GM23338 (cell line): ENCODE data around the gene SH3BP4. TPM values are rescaled to one million over a fixed set of nuclear protein-coding genes. Genes with fewer than 3 reads are reported as not detected.

ENCODE experiments used
- ATAC-seq: fragments of 200-7000 bp; cut with Tn5 transposase; 3 replicates; pipeline ENCODE4 v1.9.1; 2020
- DNase-seq: peaks from one replicate; pipeline ENCODE4 v3.0.0-alpha.2; 2015; ENCODE audit warnings: low spot score
- H2AFZ ChIP-seq: fragments of 200-600 bp; sonication (generic); 2 replicates; pipeline ENCODE4 v1.8.0; 2016; ENCODE audit warnings: antibody characterized with exemption, mild to moderate bottlenecking, moderate library complexity
- H3F3A ChIP-seq: fragments of 200-600 bp; sonication (generic); replicated peaks from 2 replicates; pipeline ENCODE4 v1.8.0; 2017; ENCODE audit warnings: antibody characterized with exemption, mixed run types, low read depth
- H3K27ac ChIP-seq: fragments of 200-600 bp; sonication (generic); 2 replicates; pipeline ENCODE4 v1.6.1; 2016; ENCODE audit warnings: low read depth
- H3K27me3 ChIP-seq: fragments of 200-600 bp; sonication (generic); 2 replicates; pipeline ENCODE4 v1.8.0; 2016; ENCODE audit warnings: mild to moderate bottlenecking, mixed run types, moderate library complexity; ENCODE audit not compliant: insufficient read depth
- H3K36me3 ChIP-seq: fragments of 200-600 bp; sonication (generic); 2 replicates; pipeline ENCODE4 v1.8.0; 2016; ENCODE audit warnings: mild to moderate bottlenecking; ENCODE audit not compliant: insufficient read depth
- H3K4me1 ChIP-seq: fragments of 200-600 bp; sonication (generic); 2 replicates; pipeline ENCODE4 v1.8.0; 2016; ENCODE audit warnings: mild to moderate bottlenecking, moderate library complexity; ENCODE audit not compliant: insufficient read depth
- H3K4me2 ChIP-seq: fragments of 200-600 bp; sonication (generic); 2 replicates; pipeline ENCODE4 v1.7.1; 2017; ENCODE audit warnings: mixed run types
- H3K4me3 ChIP-seq: fragments of 200-600 bp; sonication (generic); 2 replicates; pipeline ENCODE4 v1.6.1; 2016; ENCODE audit warnings: mixed run types
- H3K79me2 ChIP-seq: fragments of 200-600 bp; sonication (generic); replicated peaks from 2 replicates; pipeline ENCODE4 v1.8.0; 2017; ENCODE audit warnings: mild to moderate bottlenecking; ENCODE audit not compliant: insufficient read depth
- H3K9me2 ChIP-seq: fragments of 200-600 bp; sonication (generic); 2 replicates; pipeline ENCODE4 v1.8.0; 2017; ENCODE audit not compliant: insufficient read depth
- H4K20me1 ChIP-seq: fragments of 200-600 bp; sonication (generic); replicated peaks from 2 replicates; pipeline ENCODE4 v1.8.0; 2017; ENCODE audit warnings: mild to moderate bottlenecking; ENCODE audit not compliant: insufficient read depth
- H3K27ac Mint-ChIP-seq: 2 replicates; pipeline ENCODE4 v1.8.0; 2020; ENCODE audit warnings: inconsistent platforms, mild to moderate bottlenecking, moderate library complexity, mixed read lengths
- H3K27me3 Mint-ChIP-seq: 3 replicates; pipeline ENCODE4 v1.8.0; 2022; ENCODE audit warnings: low read depth, mild to moderate bottlenecking, moderate library complexity, mixed read lengths, inconsistent platforms; ENCODE audit not compliant: insufficient read depth, poor library complexity
- H3K36me3 Mint-ChIP-seq: 3 replicates; pipeline ENCODE4 v1.8.0; 2021; ENCODE audit warnings: low read depth, mild to moderate bottlenecking, inconsistent platforms, moderate library complexity, mixed read lengths
- H3K4me1 Mint-ChIP-seq: 3 replicates; pipeline ENCODE4 v1.8.0; 2020; ENCODE audit warnings: mild to moderate bottlenecking, inconsistent platforms, mixed read lengths
- H3K4me3 Mint-ChIP-seq: 3 replicates; pipeline ENCODE4 v1.8.0; 2021; ENCODE audit warnings: moderate library complexity, mild to moderate bottlenecking, inconsistent platforms, mixed read lengths
- H3K9me3 Mint-ChIP-seq: 3 replicates; pipeline ENCODE4 v1.8.0; 2020; ENCODE audit warnings: moderate library complexity, mild to moderate bottlenecking, inconsistent platforms, mixed read lengths
- NANOG ChIP-seq: IDR thresholded peaks from 2 replicates; pipeline ENCODE4 v1.6.1; 2016; ENCODE audit warnings: antibody characterized with exemption, borderline replicate concordance
- POLR2AphosphoS5 ChIP-seq: IDR thresholded peaks from 2 replicates; pipeline ENCODE4 v1.6.1; 2016; ENCODE audit warnings: antibody characterized with exemption, low read depth
- STAT1 ChIP-seq: IDR thresholded peaks from one replicate; pipeline ENCODE4 v1.6.1; 2016; ENCODE audit warnings: antibody characterized with exemption; ENCODE audit not compliant: unreplicated experiment
- ZNF114 ChIP-seq: fragments of 250-450 bp; sonication (Bioruptor Pico); IDR thresholded peaks from 2 replicates; pipeline ENCODE4 v1.5.0; 2020; ENCODE audit warnings: mild to moderate bottlenecking, moderate library complexity
- ZNF462 ChIP-seq: fragments of 250-450 bp; sonication (Bioruptor Pico); IDR thresholded peaks from 2 replicates; pipeline ENCODE4 v1.5.0; 2020; ENCODE audit warnings: mild to moderate bottlenecking, moderate library complexity
- polyA plus RNA-seq: library from polyadenylated mRNA; unstranded; fragments of >200 nt; fragmentation: Nextera tagmentation; extraction: Ambion mirVana; gene quantifications from 2 replicates; pipeline ENCODE4 v1.2.1, GENCODE V29; 2016
- total RNA-seq: library from RNA; depleted of rRNA; stranded (reverse); fragments of >200 nt; shearing (Covaris generic); gene quantifications from 2 replicates; pipeline ENCODE4 v1.2.3, GENCODE V29; 2014

Gene SH3BP4
- total and polyA plus RNA-seq, 2 experiments from 2014 or later = 15.6 to 50.9 TPM

- no peak for TF ChIP-seq ZNF462 (CRISPR knock-in tag)
- TF ChIP-seq ZNF114 = no peak
Measured at GRCh38 chr2:235052514-235053354, 100.9 kb downstream of the SH3BP4 start (continued).

- ATAC-seq (no peak), DNase-seq (no peak)
- Histone ChIP-seq H3F3A (no peaks in the 10 kb centered on the region), H3K27me3 (no peaks in the 10 kb centered on the region), H3K9me2 (no peaks in the 10 kb centered on the region), H3K4me3 (no peak overlapping the region), H3K4me2 (no peak overlapping the region), H2AFZ (no peak overlapping the region), H3K4me1 (no peaks in the 10 kb centered on the region), H3K79me2 (peaks cover 28% of the 10 kb centered on the region), H4K20me1 (peaks cover 11% of the 10 kb centered on the region; the same call in 1 of the 2 replicates), H3K27ac (no peak overlapping the region), H3K36me3 (no peaks in the 10 kb centered on the region)
- no peak overlapping the region for H3K4me3 Mint-ChIP-seq
- H3K4me1 Mint-ChIP-seq = peaks cover 3% of the 10 kb centered on the region; the same call in 1 of the 3 replicates
- H3K36me3 Mint-ChIP-seq = peaks cover 25% of the 10 kb centered on the region
- H3K27me3 Mint-ChIP-seq = peaks cover 4% of the 10 kb centered on the region
- no peaks in the 10 kb centered on the region for H3K9me3 Mint-ChIP-seq
- no peak overlapping the region for H3K27ac Mint-ChIP-seq
- TF ChIP-seq POLR2AphosphoS5 (no peak), ZNF114 (no peak), NANOG (no peak), ZNF462 (CRISPR knock-in tag) (no peak), STAT1 (no peak)
Measured at GRCh38 chr2:235053651-235054050, 101.8 kb downstream of the SH3BP4 start.
